ENCODE measurements around the gene DAPP1. TPM values are rescaled to one million over a fixed set of nuclear protein-coding genes. Genes with fewer than 3 reads are reported as not detected.
A peak's percentile ranks its signal among the peaks of the same experiment; 100 is the strongest.

The DAPP1 gene
- total RNA-seq, 1 donor from 2014 or later: 15.1 TPM

- ATAC-seq (no peak), DNase-seq (no peak)
- Histone ChIP-seq H3K36me3 (peaks cover 72% of the 10 kb centered on the region), H3K4me3 (no peak overlapping the region), H3K4me1 (peaks cover 4% of the 10 kb centered on the region), H3K27me3 (ENCODE audit: low read depth) (no peaks in the 10 kb centered on the region), H3K27ac (no peak overlapping the region), H3K9me3 (no peaks in the 10 kb centered on the region)
- intact Hi-C loops (cut with DNase I): no loop called here
- no peak for TF ChIP-seq CTCF (IDR thresholded peaks at IDR 0.05)
Measured at GRCh38 chr4:99886146-99886545, 69.5 kb downstream of the DAPP1 start.

GRCh38 chr4:99887837-99888236 is 71.2 kb downstream of the DAPP1 start:
- intact Hi-C loops (cut with DNase I): no loop called here
- no peak for TF ChIP-seq CTCF (IDR thresholded peaks at IDR 0.05)
- ATAC-seq: no peak

GRCh38 chr4:99891351-99891750 is 74.7 kb downstream of the DAPP1 start:
- H3K27ac ChIP-seq: no peak overlapping the region
- H3K36me3 ChIP-seq: peaks cover 30% of the 10 kb centered on the region
- H3K27me3 ChIP-seq (ENCODE audit: low read depth): no peaks in the 10 kb centered on the region
- no peak for DNase-seq
- H3K4me1 ChIP-seq: peaks cover 34% of the 10 kb centered on the region
- no peaks in the 10 kb centered on the region for H3K9me3 ChIP-seq
- no peak for ATAC-seq
- intact Hi-C loops (cut with DNase I): loop anchor here (10.0 kb wide), 1 partner anchor 53 kb away; the partner anchor contains the start of gene DNAJB14
- no peak overlapping the region for H3K4me3 ChIP-seq
- TF ChIP-seq CTCF (IDR thresholded peaks at IDR 0.05): no peak

More at GRCh38 chr4:99887837-99888236, 71.2 kb downstream of the DAPP1 start:
- H3K27ac ChIP-seq: no peak overlapping the region
- H3K9me3 ChIP-seq: no peaks in the 10 kb centered on the region
- H3K36me3 ChIP-seq: peaks cover 65% of the 10 kb centered on the region
- H3K4me3 ChIP-seq: no peak overlapping the region
- H3K27me3 ChIP-seq (ENCODE audit: low read depth): no peaks in the 10 kb centered on the region
- peaks cover 19% of the 10 kb centered on the region for H3K4me1 ChIP-seq
- no peak for DNase-seq

- H3K9me3 ChIP-seq: no peaks in the 10 kb centered on the region
- H3K27ac ChIP-seq: no peak overlapping the region
- H3K4me1 ChIP-seq: peaks cover 34% of the 10 kb centered on the region
- H3K4me3 ChIP-seq: peak overlapping the region; percentile 84
- intact Hi-C loops (cut with DNase I): loop anchor here (10.0 kb wide), 1 partner anchor 52 kb away; the partner anchor contains the start of gene DNAJB14
- H3K36me3 ChIP-seq: peaks cover 16% of the 10 kb centered on the region
- ATAC-seq (no peak), DNase-seq (no peak)
- TF ChIP-seq CTCF (IDR thresholded peaks at IDR 0.05): no peak
- H3K27me3 ChIP-seq (ENCODE audit: low read depth): no peaks in the 10 kb centered on the region
Measured at GRCh38 chr4:99893029-99893428, 76.4 kb downstream of the DAPP1 start.

GRCh38 chr4:99893839-99894160 is 77.2 kb downstream of the DAPP1 start:
- Histone ChIP-seq H3K4me3 (peak overlapping the region; percentile 84), H3K27ac (peak overlapping the region; percentile 86), H3K27me3 (ENCODE audit: low read depth) (no peaks in the 10 kb centered on the region), H3K4me1 (peaks cover 34% of the 10 kb centered on the region), H3K9me3 (no peaks in the 10 kb centered on the region), H3K36me3 (peaks cover 22% of the 10 kb centered on the region)
- TF ChIP-seq CTCF (IDR thresholded peaks at IDR 0.05): no peak
- ATAC-seq (peak in 1 of 2 donors; percentile 60), DNase-seq (no peak)
- intact Hi-C loops (cut with DNase I): loop anchor here (10.0 kb wide), 1 partner anchor 51 kb away; the partner anchor contains the start of gene DNAJB14

Data from lower lobe of right lung (tissue), 2 donors.